Endodermal cell (in vitro differentiated cells): ENCODE results near the gene CAND2. TPM values are rescaled to one million over a fixed set of nuclear protein-coding genes. Genes with fewer than 3 reads are reported as not detected.

Source experiments
- DNase-seq: peaks from one replicate; pipeline ENCODE4 v3.0.0-alpha.2; 2017
- H3K27ac ChIP-seq: 2 replicates; pipeline ENCODE4 v1.5.1; 2013; ENCODE audit warnings: mild to moderate bottlenecking, low read depth, low read length, moderate library complexity
- H3K27me3 ChIP-seq: 2 replicates; pipeline ENCODE4 v1.6.1; 2013; ENCODE audit warnings: mild to moderate bottlenecking, low read length, moderate library complexity; ENCODE audit not compliant: insufficient read depth, control insufficient read depth, poor library complexity, severe bottlenecking
- H3K36me3 ChIP-seq: 2 replicates; pipeline ENCODE4 v1.7.0; 2013; ENCODE audit warnings: mild to moderate bottlenecking, low read length, moderate library complexity; ENCODE audit not compliant: control insufficient read depth, insufficient read depth
- H3K4me1 ChIP-seq: one replicate; pipeline ENCODE4 v1.7.0; 2013; ENCODE audit warnings: low read length; ENCODE audit not compliant: control insufficient read depth, insufficient read depth
- H3K4me3 ChIP-seq: 2 replicates; pipeline ENCODE4 v1.5.1; 2013; ENCODE audit warnings: mild to moderate bottlenecking, low read length, moderate library complexity
- H3K9ac ChIP-seq: 2 replicates; pipeline ENCODE4 v1.6.1; 2013; ENCODE audit warnings: mild to moderate bottlenecking, low read length, moderate library complexity; ENCODE audit not compliant: poor library complexity, severe bottlenecking; ENCODE audit errors: extremely low read depth
- H3K9me3 ChIP-seq: 2 replicates; pipeline ENCODE4 v1.6.1; 2013; ENCODE audit warnings: mild to moderate bottlenecking, low read length, moderate library complexity; ENCODE audit not compliant: control insufficient read depth
- H3K27ac Mint-ChIP-seq: 2 replicates; pipeline ENCODE4 v1.8.0; 2020; ENCODE audit warnings: mixed read lengths
- H3K27me3 Mint-ChIP-seq: 2 replicates; pipeline ENCODE4 v1.8.0; 2021; ENCODE audit warnings: mild to moderate bottlenecking, mixed read lengths; ENCODE audit not compliant: insufficient read depth
- H3K36me3 Mint-ChIP-seq: 2 replicates; pipeline ENCODE4 v1.8.0; 2020; ENCODE audit warnings: low read depth, mixed read lengths
- H3K4me1 Mint-ChIP-seq: 2 replicates; pipeline ENCODE4 v1.8.0; 2020; ENCODE audit warnings: mixed read lengths
- H3K4me3 Mint-ChIP-seq: 2 replicates; pipeline ENCODE4 v1.8.0; 2020; ENCODE audit warnings: mild to moderate bottlenecking, moderate library complexity, mixed read lengths
- H3K9me3 Mint-ChIP-seq: 2 replicates; pipeline ENCODE4 v1.8.0; 2020; ENCODE audit warnings: mild to moderate bottlenecking, mixed read lengths
- CTCF ChIP-seq: fragments of 200-600 bp; sonication (generic); conservative IDR thresholded peaks from 2 replicates; pipeline ENCODE4 v1.5.0; 2021; ENCODE audit warnings: antibody characterized with exemption, mild to moderate bottlenecking
- WGBS, 2 experiments: methylation state at CpG; one replicate each; pipeline versions ENCODE4 v1.1.5 to v1.1.7; 2013; ENCODE audit warnings: missing lambda C conversion rate in 2 of 2, mixed read lengths in 1 of 2; ENCODE audit not compliant: insufficient coverage in 1 of 2, insufficient read length in 1 of 2; 5-methylcytosine and 5-hydroxymethylcytosine counted together
- total RNA-seq, 2 donors: library from RNA; stranded (reverse); fragmentation: NEBNext Ultra II Directional in 1 of 2; extraction: Animal tissue kit (Norgen Biotek cat#: 25700) in 1 of 2; gene quantifications; 2 replicates in 1 of 2; 3 replicates in 1 of 2; pipeline ENCODE4 v1.2.1, GENCODE V29; 2021

CAND2 gene
- total RNA-seq, 2 donors from 2014 or later, result 7.8 to 15.0 TPM

- 71 to 85% methylated on average over 7 to 8 of the region's 8 CpGs for WGBS, 2 experiments
- Mint-ChIP-seq H3K27me3 (peaks cover 15% of the 10 kb centered on the region), H3K27ac (no peak overlapping the region), H3K4me3 (no peak overlapping the region), H3K9me3 (no peaks in the 10 kb centered on the region), H3K4me1 (peaks cover 10% of the 10 kb centered on the region), H3K36me3 (no peaks in the 10 kb centered on the region)
- TF ChIP-seq CTCF, result no peak
- Histone ChIP-seq H3K27me3 (no peaks in the 10 kb centered on the region), H3K4me1 (peaks cover 8% of the 10 kb centered on the region), H3K4me3 (no peak overlapping the region), H3K27ac (no peak overlapping the region), H3K36me3 (no peaks in the 10 kb centered on the region), H3K9me3 (no peaks in the 10 kb centered on the region), H3K9ac (no peak overlapping the region)
- no peak for DNase-seq
Observed at GRCh38 chr3:12764171-12764776, 32.2 kb upstream of the CAND2 start.

GRCh38 chr3:12766541-12766940, 29.9 kb upstream of the CAND2 start:
- Histone ChIP-seq H3K4me3 (no peak overlapping the region), H3K4me1 (no peaks in the 10 kb centered on the region), H3K36me3 (no peaks in the 10 kb centered on the region), H3K27me3 (no peaks in the 10 kb centered on the region), H3K9ac (no peak overlapping the region), H3K9me3 (no peaks in the 10 kb centered on the region), H3K27ac (no peak overlapping the region)
- TF ChIP-seq CTCF, result no peak
- H3K27me3 Mint-ChIP-seq, result peaks cover 18% of the 10 kb centered on the region
- no peak for DNase-seq
- H3K9me3 Mint-ChIP-seq, result no peaks in the 10 kb centered on the region
- no peak overlapping the region for H3K4me3 Mint-ChIP-seq
- no peaks in the 10 kb centered on the region for H3K4me1 Mint-ChIP-seq
- 81 to 93% methylated on average over 2 to 3 of the region's 6 CpGs for WGBS, 2 experiments
- H3K36me3 Mint-ChIP-seq, result no peaks in the 10 kb centered on the region
- H3K27ac Mint-ChIP-seq, result no peak overlapping the region

- H3K9me3 Mint-ChIP-seq, result no peaks in the 10 kb centered on the region
- Histone ChIP-seq H3K36me3 (no peaks in the 10 kb centered on the region), H3K9ac (no peak overlapping the region), H3K4me1 (no peaks in the 10 kb centered on the region), H3K9me3 (no peaks in the 10 kb centered on the region), H3K27me3 (no peaks in the 10 kb centered on the region), H3K4me3 (no peak overlapping the region), H3K27ac (no peak overlapping the region)
- no peak overlapping the region for H3K27ac Mint-ChIP-seq
- H3K36me3 Mint-ChIP-seq, result no peaks in the 10 kb centered on the region
- H3K4me3 Mint-ChIP-seq, result peak overlapping the region; percentile 22
- no peaks in the 10 kb centered on the region for H3K4me1 Mint-ChIP-seq
- peak; percentile 71 for DNase-seq
- peaks cover 18% of the 10 kb centered on the region for H3K27me3 Mint-ChIP-seq
- 80 to 81% methylated on average over 22 to 50 of the region's 54 CpGs for WGBS, 2 experiments
- TF ChIP-seq CTCF, result peak; percentile 25
Observed at GRCh38 chr3:12768579-12769527, 27.6 kb upstream of the CAND2 start.
